Measurements from ENCODE around the gene TRABD2B. TPM values are rescaled to one million over a fixed set of nuclear protein-coding genes. Genes with fewer than 3 reads are reported as not detected.

The TRABD2B gene
- total RNA-seq, 1 donor from 2014 or later, result 0.92 TPM

DNA sequence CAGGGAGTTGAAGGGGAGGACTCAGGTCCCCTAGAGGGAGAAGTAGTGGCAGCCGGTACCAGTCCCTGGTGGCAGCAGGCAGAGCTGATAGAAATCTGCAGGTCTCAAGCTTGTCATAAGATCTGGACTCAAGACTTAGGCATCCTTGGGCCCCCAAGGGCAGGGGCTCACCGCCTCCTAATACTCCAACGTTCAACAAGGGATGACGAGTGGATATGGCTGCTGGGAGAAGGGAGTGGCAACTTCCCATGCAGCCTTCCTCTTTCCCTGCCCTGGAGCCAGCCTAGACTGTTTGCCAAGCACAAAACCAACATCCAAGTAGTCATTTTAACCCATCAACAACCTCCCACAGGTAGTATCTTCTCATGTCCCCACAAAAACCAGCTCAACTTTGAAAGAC lies 6.9 kb downstream of the TRABD2B start:
- TF ChIP-seq, protein P1, sequence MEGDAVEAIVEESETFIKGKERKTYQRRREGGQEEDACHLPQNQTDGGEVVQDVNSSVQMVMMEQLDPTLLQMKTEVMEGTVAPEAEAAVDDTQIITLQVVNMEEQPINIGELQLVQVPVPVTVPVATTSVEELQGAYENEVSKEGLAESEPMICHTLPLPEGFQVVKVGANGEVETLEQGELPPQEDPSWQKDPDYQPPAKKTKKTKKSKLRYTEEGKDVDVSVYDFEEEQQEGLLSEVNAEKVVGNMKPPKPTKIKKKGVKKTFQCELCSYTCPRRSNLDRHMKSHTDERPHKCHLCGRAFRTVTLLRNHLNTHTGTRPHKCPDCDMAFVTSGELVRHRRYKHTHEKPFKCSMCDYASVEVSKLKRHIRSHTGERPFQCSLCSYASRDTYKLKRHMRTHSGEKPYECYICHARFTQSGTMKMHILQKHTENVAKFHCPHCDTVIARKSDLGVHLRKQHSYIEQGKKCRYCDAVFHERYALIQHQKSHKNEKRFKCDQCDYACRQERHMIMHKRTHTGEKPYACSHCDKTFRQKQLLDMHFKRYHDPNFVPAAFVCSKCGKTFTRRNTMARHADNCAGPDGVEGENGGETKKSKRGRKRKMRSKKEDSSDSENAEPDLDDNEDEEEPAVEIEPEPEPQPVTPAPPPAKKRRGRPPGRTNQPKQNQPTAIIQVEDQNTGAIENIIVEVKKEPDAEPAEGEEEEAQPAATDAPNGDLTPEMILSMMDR (IDR thresholded peaks at IDR 0.05; ENCODE audit: insufficient read depth, low read length, poor library complexity, severe bottlenecking), result no peak
- Histone ChIP-seq H3K27me3 (ENCODE audit: control insufficient read depth, insufficient read depth, low read length) (no peaks in the 10 kb centered on the region), H3K4me3 (ENCODE audit: low read depth, low read length) (no peak overlapping the region), H3K36me3 (ENCODE audit: control insufficient read depth, insufficient read depth, low read length) (peaks cover 4% of the 10 kb centered on the region)
- no peak for DNase-seq (ENCODE audit: low read depth)

DNA sequence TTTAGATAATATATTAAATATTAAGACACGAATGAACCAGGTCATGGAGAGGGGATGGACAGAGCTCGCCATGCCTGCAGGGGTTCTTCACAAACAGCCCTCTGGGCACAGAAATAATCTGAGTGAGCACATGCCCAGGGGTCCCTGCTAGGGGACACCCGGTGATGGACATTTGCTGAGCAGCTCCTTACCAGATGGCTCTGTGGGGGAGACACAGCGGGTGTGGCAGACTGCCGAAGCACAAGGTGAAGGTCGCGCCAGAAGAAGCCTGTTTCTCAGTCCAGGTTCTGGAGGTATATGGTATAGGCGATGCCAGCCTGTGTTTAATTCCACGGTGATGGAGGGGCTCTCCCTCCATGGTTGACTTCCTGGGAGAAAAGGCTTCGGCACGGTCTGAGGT lies 9.6 kb downstream of the TRABD2B start:
- no peak overlapping the region for H3K4me3 ChIP-seq (ENCODE audit: low read depth, low read length)
- TF ChIP-seq, protein P1 (IDR thresholded peaks at IDR 0.05; ENCODE audit: insufficient read depth, low read length, poor library complexity, severe bottlenecking), result no peak
- DNase-seq (ENCODE audit: low read depth), result no peak
- peaks cover 2% of the 10 kb centered on the region for H3K27me3 ChIP-seq (ENCODE audit: control insufficient read depth, insufficient read depth, low read length)
- H3K36me3 ChIP-seq (ENCODE audit: control insufficient read depth, insufficient read depth, low read length), result no peaks in the 10 kb centered on the region

DNA sequence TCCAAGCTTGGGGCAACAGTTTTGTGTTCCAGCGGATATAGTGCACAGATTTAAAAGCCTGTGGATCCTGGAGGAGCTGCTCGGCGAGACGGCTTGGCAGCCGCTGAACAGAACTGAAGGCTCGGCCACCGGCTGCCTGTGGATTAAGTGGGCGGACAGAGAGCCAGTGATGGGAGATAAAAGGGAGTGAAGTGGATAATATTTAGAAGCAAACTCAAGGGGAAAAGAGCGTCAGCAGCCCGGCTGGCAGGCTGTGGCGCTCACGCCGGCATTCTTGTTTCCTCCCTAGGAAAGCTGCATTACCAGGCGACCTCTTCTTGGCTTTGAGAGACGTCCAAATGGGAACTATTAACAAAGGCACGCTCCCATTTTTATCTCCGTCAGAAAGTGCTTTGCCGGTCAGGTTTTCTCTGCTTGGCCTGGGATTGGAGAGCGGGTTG lies 10.4 kb downstream of the TRABD2B start:
- Histone ChIP-seq H3K36me3 (ENCODE audit: control insufficient read depth, insufficient read depth, low read length) (no peaks in the 10 kb centered on the region), H3K4me3 (ENCODE audit: low read depth, low read length) (no peak overlapping the region), H3K27me3 (ENCODE audit: control insufficient read depth, insufficient read depth, low read length) (peaks cover 2% of the 10 kb centered on the region)
- TF ChIP-seq, protein P1 (IDR thresholded peaks at IDR 0.05; ENCODE audit: insufficient read depth, low read length, poor library complexity, severe bottlenecking), result no peak
- DNase-seq (ENCODE audit: low read depth), result no peak

DNA sequence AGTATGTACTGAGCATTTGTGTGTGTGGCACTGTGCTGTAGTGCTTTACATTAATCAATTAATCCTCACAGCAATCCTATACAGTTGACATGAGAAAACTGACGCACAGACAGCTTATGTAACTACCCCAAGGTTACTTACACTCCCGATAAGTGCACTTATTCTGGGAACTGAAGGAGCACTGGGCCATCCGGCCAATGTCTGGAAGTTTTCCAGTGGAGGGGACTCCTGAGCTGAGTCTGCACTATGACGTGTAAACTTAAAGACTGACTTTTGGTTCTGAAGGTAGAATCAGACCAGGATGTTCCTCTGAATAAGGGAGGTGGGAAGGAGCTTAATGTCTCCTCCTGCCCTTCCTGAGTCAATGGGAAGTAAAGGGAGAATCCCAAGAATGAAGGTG lies 12.2 kb downstream of the TRABD2B start:
- Histone ChIP-seq H3K36me3 (ENCODE audit: control insufficient read depth, insufficient read depth, low read length) (no peaks in the 10 kb centered on the region), H3K27me3 (ENCODE audit: control insufficient read depth, insufficient read depth, low read length) (peaks cover 2% of the 10 kb centered on the region), H3K4me3 (ENCODE audit: low read depth, low read length) (no peak overlapping the region)
- TF ChIP-seq, protein P1 (IDR thresholded peaks at IDR 0.05; ENCODE audit: insufficient read depth, low read length, poor library complexity, severe bottlenecking), result no peak
- no peak for DNase-seq (ENCODE audit: low read depth)

DNA sequence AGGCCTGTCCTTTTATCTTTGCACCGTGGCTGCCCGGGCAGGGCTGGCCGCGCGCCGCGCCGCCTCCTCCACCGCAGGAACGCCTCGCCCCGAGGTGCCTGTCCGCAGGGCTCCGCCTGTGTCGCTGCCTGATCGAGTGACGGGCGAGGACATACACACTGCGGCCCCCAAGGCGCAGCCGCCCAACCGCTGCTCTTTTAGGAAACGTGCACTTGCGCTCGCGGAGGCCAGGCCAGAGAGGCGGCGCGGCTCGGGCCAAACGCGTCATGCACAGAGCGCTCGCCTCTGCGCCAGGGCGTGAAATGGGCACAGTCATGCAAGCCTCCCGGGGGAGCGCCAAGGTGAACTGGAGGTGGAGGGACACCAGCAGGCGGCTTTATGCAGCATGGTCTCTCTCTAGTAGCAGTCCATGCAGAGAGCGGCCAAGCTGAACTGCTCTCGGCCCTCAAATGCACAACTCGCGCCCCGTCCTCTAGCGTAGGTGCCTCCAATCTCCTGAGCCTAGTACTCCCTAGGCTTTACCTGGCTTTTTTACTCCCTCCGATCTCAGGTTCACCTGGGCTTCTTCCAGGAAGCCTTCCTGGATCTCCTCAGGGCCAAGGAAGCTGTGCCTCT lies 12.9 kb downstream of the TRABD2B start:
- peaks cover 2% of the 10 kb centered on the region for H3K27me3 ChIP-seq (ENCODE audit: control insufficient read depth, insufficient read depth, low read length)
- no peak overlapping the region for H3K4me3 ChIP-seq (ENCODE audit: low read depth, low read length)
- TF ChIP-seq, protein P1 (IDR thresholded peaks at IDR 0.05; ENCODE audit: insufficient read depth, low read length, poor library complexity, severe bottlenecking), result no peak
- DNase-seq (ENCODE audit: low read depth), result no peak
- no peaks in the 10 kb centered on the region for H3K36me3 ChIP-seq (ENCODE audit: control insufficient read depth, insufficient read depth, low read length)

DNA sequence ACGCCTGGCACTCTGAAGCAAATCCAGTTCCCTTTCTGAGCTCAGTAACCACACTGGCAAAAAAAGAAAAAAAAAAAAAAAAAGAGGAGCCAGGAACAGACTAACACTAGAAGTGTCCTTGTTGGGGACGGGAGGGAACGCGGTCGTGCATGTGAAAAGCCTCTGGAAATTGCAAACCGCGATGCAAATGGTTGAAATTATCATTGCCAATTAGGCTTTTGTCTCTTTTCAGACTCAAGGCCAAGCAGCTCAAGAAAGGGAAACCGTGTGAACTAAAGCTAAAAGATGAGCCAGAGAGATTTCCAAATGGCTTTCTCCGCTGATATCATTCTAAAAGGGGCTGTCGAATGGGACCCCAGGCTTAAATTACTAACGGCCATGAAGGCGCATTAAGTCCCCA lies 13.5 kb downstream of the TRABD2B start:
- no peaks in the 10 kb centered on the region for H3K36me3 ChIP-seq (ENCODE audit: control insufficient read depth, insufficient read depth, low read length)
- DNase-seq (ENCODE audit: low read depth), result no peak
- no peak overlapping the region for H3K4me3 ChIP-seq (ENCODE audit: low read depth, low read length)
- H3K27me3 ChIP-seq (ENCODE audit: control insufficient read depth, insufficient read depth, low read length), result peaks cover 2% of the 10 kb centered on the region
- TF ChIP-seq, protein P1 (IDR thresholded peaks at IDR 0.05; ENCODE audit: insufficient read depth, low read length, poor library complexity, severe bottlenecking), result no peak

Data from kidney epithelial cell (primary cell).